Pancreas (tissue), 10 donors: ENCODE measurements around the gene BPIFA3. TPM values are rescaled to one million over a fixed set of nuclear protein-coding genes. Genes with fewer than 3 reads are reported as not detected.
"Not testable (repeated sequence)": the region's sequence is repeated elsewhere in the genome, so short reads cannot be mapped to it uniquely, and the experiment has no call there.

Source experiments
- ATAC-seq, 4 donors: fragments of 200-7000 bp; cut with Tn5 transposase; one replicate each; pipeline versions ENCODE4 v1.8.0 to v1.9.1; 2020; ENCODE audit warnings: mild to moderate bottlenecking in 4 of 4, moderate library complexity in 4 of 4
- DNase-seq, 6 donors: peaks; one replicate each; pipeline ENCODE4 v3.0.0-alpha.2; 2020
- FAIRE-seq: peaks from 2 replicates; lab custom pipeline; 2012; peaks lifted over from hg19 to GRCh38; lab: Jason Lieb, UNC
- H3K27ac ChIP-seq, 4 donors: fragments of 200-600 bp; sonication (generic); 1 replicate in 3 of 4; 2 replicates in 1 of 4; pipeline versions ENCODE4 v1.5.0 to v1.8.0; 2020
- H3K27me3 ChIP-seq, 4 donors: fragments of 200-600 bp; one replicate each; pipeline ENCODE4 v1.8.0; 2021
- H3K36me3 ChIP-seq, 3 donors: fragments of 200-600 bp; sonication (generic) in 1 of 3; one replicate each; pipeline versions ENCODE4 v1.5.0 to v1.8.0; 2020 to 2021
- H3K4me1 ChIP-seq, 3 donors: fragments of 200-600 bp; one replicate each; pipeline ENCODE4 v1.8.0; 2021
- H3K4me3 ChIP-seq, 4 donors: fragments of 200-600 bp; sonication (generic) in 2 of 4; one replicate each; pipeline versions ENCODE4 v1.5.0 to v1.8.0; 2020 to 2021
- H3K9me3 ChIP-seq, 4 donors: fragments of 200-600 bp; one replicate each; pipeline ENCODE4 v1.8.0; 2021
- CTCF ChIP-seq, 4 donors: fragments of 200-600 bp; sonication (generic) in 3 of 4; IDR thresholded peaks; one replicate each; pipeline versions ENCODE4 v1.5.0 to v1.8.0; 2021; ENCODE audit warnings: antibody characterized with exemption in 4 of 4
- WGBS, 2 donors: extraction: QIAGEN DNeasy Blood & Tissue Kit; methylation state at CpG; one replicate each; pipeline ENCODE4 v1.1.7; 2013; 5-methylcytosine and 5-hydroxymethylcytosine counted together
- intact Hi-C, 3 donors: fragments of 100-400 bp; cut with DNase I; formaldehyde crosslinking; loops; one replicate each; pipeline versions ENCODE4 v1.11.1 to v1.14.2; 2022
- polyA plus RNA-seq, 2 donors: library from polyadenylated mRNA; stranded (reverse); fragments of 200-250 nt; gene quantifications; one replicate each; pipeline ENCODE4 v1.2.3, GENCODE V29; 2013
- total RNA-seq, 6 donors: library from RNA; stranded (reverse); fragmentation: NEBNext Ultra II Directional in 4 of 6; extraction: Animal tissue kit (Norgen Biotek cat#: 25700) in 4 of 6; gene quantifications; one replicate each; pipeline versions ENCODE4 v1.2.1 to v1.2.4, GENCODE V29; 2021 to 2023
- donor health status: healthy with polysubstance abuse.
- donor health status: DM: no; HTN: no; CAD: no; lungs with moderate emphysema.
- donor health status: DM: no; HTN: no; CAD: no.
- donor health status: control.
- donor health status: control.
- donor health status: Bipolar disorder and iron deficiency.
- donor health status: DM: yes; HTN: yes; CAD: no.
- donor health status: DM: no; HTN: no; CAD: no.
- donor health status: DM: no; HTN: no; CAD: no.
- donor health status: DM: yes; HTN: yes; CAD: no.

Gene BPIFA3
- total and polyA plus RNA-seq, 8 donors: not detected

- no peaks in the 10 kb centered on the region for H3K4me1 ChIP-seq
- H3K27ac ChIP-seq: no peak overlapping the region
- H3K4me3 ChIP-seq: no peak overlapping the region
- intact Hi-C loops: no loop called here
- H3K27me3 ChIP-seq: no peaks in the 10 kb centered on the region
- ATAC-seq (no peak), DNase-seq (peak in 1 of 6 donors; percentile 6), FAIRE-seq (no peak)
- H3K36me3 ChIP-seq: no peaks in the 10 kb centered on the region
- TF ChIP-seq CTCF (IDR thresholded peaks at IDR 0.05): no peak
- no peaks in the 10 kb centered on the region for H3K9me3 ChIP-seq
- WGBS, 2 donors: 57 to 65% methylated on average over 2 of the region's 2 CpGs
Observed at GRCh38 chr20:33183312-33183711, 33.8 kb upstream of the BPIFA3 start.

- H3K4me1 ChIP-seq, ATAC-seq, H3K27ac ChIP-seq, H3K9me3 ChIP-seq, FAIRE-seq, H3K4me3 ChIP-seq, H3K27me3 ChIP-seq, H3K36me3 ChIP-seq, intact Hi-C loops: not testable (repeated sequence)
- peak in 2 of 6 donors; percentile 39 to 50 for DNase-seq
- WGBS, 2 donors: 88 to 93% methylated on average over 15 to 40 of the region's 40 CpGs
Observed at GRCh38 chr20:33185031-33185590, 32.0 kb upstream of the BPIFA3 start.

- FAIRE-seq: no peak
- Histone ChIP-seq H3K4me1 (peaks cover 0 to 17% (median 16%) of the 10 kb centered on the region in 3 donors), H3K4me3 (no peak overlapping the region), H3K27me3 (no peaks in the 10 kb centered on the region), H3K36me3 (no peaks in the 10 kb centered on the region), H3K9me3 (no peaks in the 10 kb centered on the region), H3K27ac (no peak overlapping the region)
- no peak for ATAC-seq
- intact Hi-C loops: no loop called here
- WGBS, 2 donors: 81 to 85% methylated on average over 4 of the region's 4 CpGs
- no peak for DNase-seq
- TF ChIP-seq CTCF (IDR thresholded peaks at IDR 0.05): no peak
Observed at GRCh38 chr20:33187491-33187890, 29.7 kb upstream of the BPIFA3 start.

- H3K4me1 ChIP-seq: peaks cover 0 to 18% (median 17%) of the 10 kb centered on the region in 3 donors
- no peak for ATAC-seq
- no peak for DNase-seq
- H3K36me3 ChIP-seq: no peaks in the 10 kb centered on the region
- no peak for TF ChIP-seq CTCF (IDR thresholded peaks at IDR 0.05)
- no peak overlapping the region for H3K27ac ChIP-seq
- H3K4me3 ChIP-seq: no peak overlapping the region
- H3K9me3 ChIP-seq: no peaks in the 10 kb centered on the region
- H3K27me3 ChIP-seq: no peaks in the 10 kb centered on the region
- intact Hi-C loops: no loop called here
- 87% methylated on average over 9 of the region's 9 CpGs for WGBS, 2 donors
- FAIRE-seq: no peak
Observed at GRCh38 chr20:33188421-33188820, 28.7 kb upstream of the BPIFA3 start.

GRCh38 chr20:33191484-33191883, 25.7 kb upstream of the BPIFA3 start:
- Histone ChIP-seq H3K4me3 (no peak overlapping the region), H3K27me3 (no peaks in the 10 kb centered on the region), H3K27ac (no peak overlapping the region), H3K4me1 (peaks cover 0 to 18% (median 17%) of the 10 kb centered on the region in 3 donors), H3K36me3 (no peaks in the 10 kb centered on the region), H3K9me3 (no peaks in the 10 kb centered on the region)
- ATAC-seq: peak; percentile 60 to 89 (median 82)
- no peak for DNase-seq
- no peak for TF ChIP-seq CTCF (IDR thresholded peaks at IDR 0.05)
- whole genome bisulfite sequencing, 2 donors: 6% methylated on average over 3 of the region's 3 CpGs
- FAIRE-seq: no peak
- intact Hi-C loops: no loop called here
